Mononuclear cell (primary cell): ENCODE results near the gene PCDHGB3. TPM values are rescaled to one million over a fixed set of nuclear protein-coding genes. Genes with fewer than 3 reads are reported as not detected.

ENCODE experiments used
- H3K27me3 ChIP-seq: 2 replicates; pipeline ENCODE4 v1.6.0; 2011; ENCODE audit warnings: low read length, control low read depth; ENCODE audit not compliant: insufficient read depth
- H3K4me1 ChIP-seq: 2 replicates; pipeline ENCODE4 v1.5.1; 2011; ENCODE audit warnings: mild to moderate bottlenecking, low read length, control low read depth; ENCODE audit not compliant: insufficient read depth
- H3K4me3 ChIP-seq: 2 replicates; pipeline ENCODE4 v1.5.1; 2011; ENCODE audit warnings: mild to moderate bottlenecking, low read length, moderate library complexity
- H3K9me3 ChIP-seq: 2 replicates; pipeline ENCODE4 v1.5.1; 2011; ENCODE audit warnings: low read depth, mild to moderate bottlenecking, control low read depth, low read length
- total RNA-seq: library from RNA; depleted of rRNA; stranded (reverse); fragments of >200 nt; gene quantifications from one replicate; pipeline ENCODE4 v1.2.3, GENCODE V29; 2012

The PCDHGB3 gene
- total RNA-seq, 1 donor = 0.63 TPM

- Histone ChIP-seq H3K27me3 (peaks cover 79% of the 10 kb centered on the region), H3K4me3 (no peak within 1 kb of the TSS), H3K4me1 (no peaks in the 10 kb centered on the region), H3K9me3 (peaks cover 10% of the 10 kb centered on the region)
Measured at GRCh38 chr5:141349917-141350619, 20.0 kb upstream of the PCDHGB3 start, which contains the start of gene PCDHGB1. TSS of gene PCDHGB1 (plus strand) at chr5:141350099. CDS start at chr5:141350261, 162 bp downstream.

DNA sequence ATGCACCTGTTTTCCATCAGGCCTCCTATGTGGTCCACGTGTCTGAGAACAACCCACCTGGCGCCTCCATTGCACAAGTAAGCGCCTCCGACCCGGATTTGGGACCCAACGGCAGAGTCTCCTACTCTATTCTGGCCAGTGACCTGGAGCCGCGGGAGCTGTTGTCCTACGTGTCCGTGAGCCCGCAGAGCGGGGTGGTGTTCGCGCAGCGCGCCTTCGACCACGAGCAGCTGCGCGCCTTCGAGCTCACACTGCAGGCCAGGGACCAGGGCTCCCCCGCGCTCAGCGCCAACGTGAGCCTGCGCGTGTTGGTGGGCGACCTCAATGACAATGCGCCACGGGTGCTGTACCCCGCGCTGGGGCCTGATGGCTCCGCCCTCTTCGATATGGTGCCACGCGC, 18.5 kb upstream of the PCDHGB3 start:
- peaks cover 10% of the 10 kb centered on the region for H3K9me3 ChIP-seq
- H3K4me1 ChIP-seq = no peaks in the 10 kb centered on the region
- no peak overlapping the region for H3K4me3 ChIP-seq
- H3K27me3 ChIP-seq = peaks cover 84% of the 10 kb centered on the region

DNA sequence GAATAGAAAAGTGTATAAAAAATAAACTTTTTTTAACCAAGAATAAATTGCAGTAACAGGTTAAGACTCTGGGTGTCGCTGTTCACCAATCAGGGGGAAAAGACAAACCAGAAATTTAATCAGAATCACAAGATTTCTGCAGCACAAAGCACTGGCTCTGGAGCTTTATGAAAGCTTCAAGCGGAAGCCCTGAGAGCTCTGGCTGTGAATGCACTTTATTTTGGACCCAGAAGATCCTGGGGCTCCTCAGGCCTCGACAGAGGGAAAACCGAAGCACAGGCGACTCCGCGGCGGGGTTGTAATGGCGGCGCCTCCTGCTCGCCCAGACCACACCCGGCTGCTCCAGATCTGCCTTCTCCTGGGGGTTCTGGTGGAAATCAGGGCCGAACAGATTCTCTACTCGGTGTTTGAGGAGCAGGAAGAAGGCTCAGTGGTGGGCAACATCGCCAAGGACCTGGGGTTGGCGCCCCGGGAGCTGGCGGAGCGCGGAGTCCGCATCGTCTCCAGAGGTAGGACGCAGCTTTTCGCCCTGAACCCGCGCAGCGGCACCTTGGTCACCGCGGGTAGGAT, 15.1 kb upstream of the PCDHGB3 start, which contains the start of gene PCDHGA4:
Gene PCDHGA4 (plus strand): TSS at position 122 of the 570 bp plus-strand sequence. CDS start 87 bp downstream, at position 209.
- peaks cover 90% of the 10 kb centered on the region for H3K27me3 ChIP-seq
- H3K4me3 ChIP-seq = no peak within 1 kb of the TSS
- peaks cover 4% of the 10 kb centered on the region for H3K9me3 ChIP-seq
- H3K4me1 ChIP-seq = no peaks in the 10 kb centered on the region

DNA sequence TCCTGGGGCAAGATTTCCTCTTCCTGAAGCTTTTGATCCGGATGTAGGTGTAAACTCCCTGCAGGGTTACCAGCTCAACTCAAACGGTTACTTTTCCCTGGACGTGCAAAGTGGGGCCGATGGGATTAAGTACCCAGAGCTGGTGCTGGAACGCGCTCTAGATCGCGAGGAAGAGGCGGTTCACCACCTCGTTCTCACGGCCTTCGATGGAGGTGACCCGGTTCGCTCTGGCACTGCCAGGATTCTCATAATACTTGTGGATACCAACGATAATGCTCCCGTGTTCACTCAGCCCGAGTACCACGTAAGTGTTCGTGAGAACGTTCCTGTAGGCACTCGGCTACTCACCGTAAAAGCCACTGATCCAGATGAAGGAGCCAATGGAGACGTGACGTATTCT, 14.4 kb upstream of the PCDHGB3 start:
- H3K27me3 ChIP-seq = peaks cover 92% of the 10 kb centered on the region
- H3K4me3 ChIP-seq = no peak overlapping the region
- no peaks in the 10 kb centered on the region for H3K4me1 ChIP-seq
- H3K9me3 ChIP-seq = peaks cover 4% of the 10 kb centered on the region

DNA sequence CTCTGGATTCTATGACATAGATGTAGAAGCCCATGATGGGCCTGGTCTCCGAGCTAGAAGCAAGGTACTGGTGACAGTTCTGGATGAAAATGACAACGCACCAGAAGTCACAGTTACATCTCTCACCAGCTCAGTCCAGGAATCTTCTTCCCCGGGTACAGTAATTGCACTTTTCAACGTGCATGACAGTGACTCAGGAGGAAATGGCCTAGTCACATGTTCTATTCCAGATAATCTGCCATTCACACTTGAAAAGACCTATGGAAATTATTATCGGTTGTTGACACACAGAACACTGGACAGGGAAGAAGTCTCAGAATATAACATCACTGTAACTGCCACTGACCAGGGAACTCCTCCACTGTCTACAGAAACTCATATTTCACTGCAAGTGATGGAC, 13.9 kb upstream of the PCDHGB3 start:
- Histone ChIP-seq H3K9me3 (peaks cover 3% of the 10 kb centered on the region), H3K27me3 (peaks cover 91% of the 10 kb centered on the region), H3K4me3 (no peak overlapping the region), H3K4me1 (no peaks in the 10 kb centered on the region)

DNA sequence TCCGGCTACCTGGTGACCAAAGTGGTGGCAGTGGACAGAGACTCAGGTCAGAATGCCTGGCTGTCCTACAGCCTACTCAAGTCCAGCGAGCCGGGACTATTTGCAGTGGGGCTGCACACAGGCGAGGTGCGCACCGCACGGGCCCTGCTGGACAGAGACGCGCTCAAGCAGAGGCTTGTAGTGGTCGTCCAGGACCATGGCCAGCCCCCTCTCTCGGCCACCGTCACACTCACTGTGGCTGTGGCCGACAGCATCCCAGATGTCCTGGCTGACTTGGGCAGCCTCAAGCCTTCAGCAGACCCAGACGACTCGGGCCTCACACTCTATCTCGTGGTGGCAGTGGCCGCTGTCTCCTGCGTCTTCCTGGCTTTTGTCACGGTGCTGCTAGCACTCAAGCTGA, 13.1 kb upstream of the PCDHGB3 start:
- Histone ChIP-seq H3K4me3 (no peak overlapping the region), H3K27me3 (peaks cover 91% of the 10 kb centered on the region), H3K9me3 (no peaks in the 10 kb centered on the region), H3K4me1 (no peaks in the 10 kb centered on the region)

GRCh38 chr5:141359790-141360426, 10.1 kb upstream of the PCDHGB3 start, which contains the start of gene PCDHGB2:
TSS of gene PCDHGB2 (plus strand) at chr5:141359994. CDS start at chr5:141360136, 142 bp downstream.
- H3K27me3 ChIP-seq = peaks cover 93% of the 10 kb centered on the region
- peaks cover 7% of the 10 kb centered on the region for H3K9me3 ChIP-seq
- H3K4me3 ChIP-seq = peak within 1 kb of the TSS; percentile 12
- no peaks in the 10 kb centered on the region for H3K4me1 ChIP-seq

GRCh38 chr5:141360685-141361084, 9.4 kb upstream of the PCDHGB3 start:
- H3K4me3 ChIP-seq = no peak overlapping the region
- peaks cover 93% of the 10 kb centered on the region for H3K27me3 ChIP-seq
- peaks cover 14% of the 10 kb centered on the region for H3K9me3 ChIP-seq
- H3K4me1 ChIP-seq = no peaks in the 10 kb centered on the region

- Histone ChIP-seq H3K4me3 (no peak overlapping the region), H3K4me1 (no peaks in the 10 kb centered on the region), H3K9me3 (peaks cover 14% of the 10 kb centered on the region), H3K27me3 (peaks cover 93% of the 10 kb centered on the region)
Measured at GRCh38 chr5:141362719-141363118, 7.3 kb upstream of the PCDHGB3 start.

DNA sequence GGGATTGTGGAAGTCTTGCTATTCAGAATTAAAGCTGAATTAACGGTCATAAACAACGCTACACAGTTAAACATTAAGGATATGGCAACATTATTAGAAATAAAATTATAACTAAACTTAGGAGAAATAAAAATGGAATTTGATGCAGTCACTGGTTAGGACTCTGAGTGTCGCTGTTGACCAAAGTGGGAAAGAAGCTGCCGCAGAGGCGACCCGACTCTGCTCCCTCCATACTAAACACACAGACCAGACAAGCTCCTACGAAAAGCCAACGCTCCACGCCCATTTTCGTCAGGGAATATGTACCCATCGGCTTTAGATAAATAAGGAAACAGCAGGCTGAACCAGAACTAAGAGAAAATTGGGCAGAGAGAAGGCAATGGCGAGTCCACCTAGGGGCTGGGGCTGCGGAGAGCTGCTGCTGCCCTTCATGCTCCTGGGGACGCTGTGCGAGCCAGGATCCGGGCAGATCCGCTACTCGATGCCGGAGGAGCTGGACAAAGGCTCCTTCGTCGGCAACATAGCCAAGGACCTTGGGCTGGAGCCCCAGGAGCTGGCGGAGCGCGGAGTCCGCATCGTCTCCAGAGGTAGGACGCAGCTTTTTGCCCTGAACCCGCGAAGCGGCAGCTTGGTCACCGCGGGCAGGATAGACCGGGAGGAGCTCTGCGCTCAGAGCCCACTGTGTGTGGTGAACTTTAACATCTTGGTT, 5.9 kb upstream of the PCDHGB3 start, which contains the start of gene PCDHGA5:
Gene PCDHGA5 (plus strand): TSS at position 211 of the 709 bp plus-strand sequence. CDS start 169 bp downstream, at position 380.
- no peaks in the 10 kb centered on the region for H3K4me1 ChIP-seq
- peaks cover 14% of the 10 kb centered on the region for H3K9me3 ChIP-seq
- H3K4me3 ChIP-seq = no peak within 1 kb of the TSS
- H3K27me3 ChIP-seq = peaks cover 93% of the 10 kb centered on the region

DNA sequence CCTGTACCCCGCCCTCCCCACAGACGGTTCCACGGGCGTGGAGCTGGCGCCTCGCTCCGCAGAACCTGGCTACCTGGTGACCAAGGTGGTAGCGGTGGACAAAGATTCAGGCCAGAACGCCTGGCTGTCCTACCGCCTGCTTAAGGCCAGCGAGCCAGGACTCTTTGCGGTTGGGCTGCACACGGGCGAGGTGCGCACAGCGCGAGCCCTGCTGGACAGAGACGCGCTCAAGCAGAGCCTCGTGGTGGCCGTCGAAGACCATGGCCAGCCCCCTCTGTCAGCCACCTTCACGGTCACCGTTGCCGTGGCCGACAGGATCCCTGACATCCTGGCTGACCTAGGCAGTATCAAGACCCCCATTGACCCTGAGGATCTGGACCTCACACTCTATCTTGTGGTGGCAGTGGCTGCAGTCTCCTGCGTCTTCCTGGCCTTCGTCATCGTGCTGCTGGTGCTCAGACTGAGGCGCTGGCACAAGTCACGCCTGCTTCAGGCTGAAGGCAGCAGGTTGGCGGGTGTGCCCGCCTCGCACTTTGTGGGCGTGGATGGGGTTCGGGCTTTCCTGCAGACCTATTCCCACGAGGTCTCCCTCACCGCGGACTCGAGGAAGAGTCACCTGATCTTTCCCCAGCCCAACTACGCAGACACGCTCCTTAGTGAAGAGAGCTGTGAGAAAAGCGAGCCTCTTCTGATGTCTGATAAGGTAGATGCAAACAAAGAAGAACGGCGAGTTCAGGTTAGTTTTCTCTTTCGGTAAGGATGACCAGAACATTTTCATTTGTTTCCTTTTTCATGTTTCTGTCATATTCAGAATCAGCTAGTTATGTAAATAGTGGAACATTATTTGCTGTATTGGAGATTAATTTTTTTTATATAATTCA, 3.8 kb upstream of the PCDHGB3 start:
- peaks cover 17% of the 10 kb centered on the region for H3K9me3 ChIP-seq
- no peak overlapping the region for H3K4me3 ChIP-seq
- peaks cover 94% of the 10 kb centered on the region for H3K27me3 ChIP-seq
- H3K4me1 ChIP-seq = peaks cover 5% of the 10 kb centered on the region

DNA sequence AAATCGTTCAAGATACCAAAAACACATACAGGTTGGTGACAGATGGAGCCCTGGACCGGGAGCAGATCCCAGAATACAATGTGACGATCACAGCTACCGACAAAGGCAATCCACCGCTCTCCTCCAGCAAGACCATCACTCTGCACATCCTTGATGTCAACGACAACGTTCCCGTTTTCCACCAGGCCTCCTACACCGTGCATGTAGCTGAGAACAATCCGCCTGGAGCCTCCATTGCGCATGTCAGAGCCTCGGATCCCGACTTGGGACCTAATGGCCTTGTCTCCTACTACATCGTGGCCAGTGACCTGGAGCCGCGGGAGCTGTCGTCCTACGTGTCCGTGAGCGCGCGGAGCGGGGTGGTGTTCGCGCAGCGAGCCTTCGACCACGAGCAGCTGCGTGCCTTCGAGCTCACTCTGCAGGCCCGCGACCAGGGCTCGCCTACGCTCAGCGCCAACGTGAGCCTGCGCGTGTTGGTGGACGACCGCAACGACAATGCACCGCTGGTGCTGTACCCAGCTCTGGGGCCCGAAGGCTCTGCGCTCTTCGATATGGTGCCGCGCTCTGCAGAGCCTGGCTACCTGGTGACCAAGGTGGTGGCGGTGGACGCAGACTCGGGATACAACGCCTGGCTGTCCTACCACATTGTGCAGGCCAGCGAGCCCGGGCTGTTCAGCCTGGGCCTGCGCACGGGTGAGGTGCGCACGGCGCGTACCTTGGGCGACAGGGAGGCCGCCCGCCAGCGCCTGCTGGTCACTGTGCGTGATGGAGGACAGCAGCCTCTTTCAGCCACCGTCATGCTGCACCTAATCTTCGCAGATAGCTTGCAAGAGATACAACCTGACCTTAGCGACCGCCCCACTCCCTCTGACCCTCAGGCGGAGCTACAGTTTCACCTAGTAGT, 1.8 kb downstream of the PCDHGB3 start:
- Histone ChIP-seq H3K27me3 (peaks cover 88% of the 10 kb centered on the region), H3K4me1 (peaks cover 5% of the 10 kb centered on the region), H3K9me3 (peaks cover 12% of the 10 kb centered on the region), H3K4me3 (no peak overlapping the region)

- H3K27me3 ChIP-seq = peaks cover 81% of the 10 kb centered on the region
- H3K4me3 ChIP-seq = no peak within 1 kb of the TSS
- H3K9me3 ChIP-seq = peaks cover 16% of the 10 kb centered on the region
- peaks cover 5% of the 10 kb centered on the region for H3K4me1 ChIP-seq
Measured at GRCh38 chr5:141373673-141374317, 3.8 kb downstream of the PCDHGB3 start, which contains the start of gene PCDHGA6. TSS of gene PCDHGA6 (plus strand) at chr5:141373891. CDS start at chr5:141374084, 193 bp downstream.
